HepG2 (cell line): ENCODE measurements around the gene COL18A1. TPM values are rescaled to one million over a fixed set of nuclear protein-coding genes. Genes with fewer than 3 reads are reported as not detected.

ENCODE experiments used
- AHR ChIP-seq: IDR thresholded peaks from 2 replicates; pipeline ENCODE4 v1.6.1; 2018; ENCODE audit warnings: missing genetic modification reagents, missing compliant biosample characterization
- LBX2 ChIP-seq: sonication (generic); formaldehyde crosslinking; IDR thresholded peaks from 2 replicates; pipeline ENCODE4 v1.5.0; 2020; ENCODE audit warnings: missing genetic modification reagents, mild to moderate bottlenecking, borderline replicate concordance
- MLXIP ChIP-seq: sonication (generic); formaldehyde crosslinking; IDR thresholded peaks from 2 replicates; pipeline ENCODE4 v1.9.0; 2021; ENCODE audit warnings: missing genetic modification reagents, borderline replicate concordance
- ONECUT2 ChIP-seq: sonication (generic); formaldehyde crosslinking; IDR thresholded peaks from 2 replicates; pipeline ENCODE4 v1.4.0; 2020; ENCODE audit warnings: missing genetic modification reagents
- ZNF281 ChIP-seq: sonication (generic); formaldehyde crosslinking; IDR thresholded peaks from 2 replicates; pipeline ENCODE4 v1.4.0; 2020; ENCODE audit warnings: missing genetic modification reagents, borderline replicate concordance
- ZNF574 ChIP-seq: sonication (generic); formaldehyde crosslinking; IDR thresholded peaks from 2 replicates; pipeline ENCODE4 v1.4.0; 2020; ENCODE audit warnings: missing genetic modification reagents
- ZNF609 ChIP-seq: sonication (generic); formaldehyde crosslinking; IDR thresholded peaks from 2 replicates; pipeline ENCODE4 v1.4.0; 2020; ENCODE audit warnings: mild to moderate bottlenecking, missing genetic modification reagents, borderline replicate concordance
- polyA plus RNA-seq, 8 experiments: library from polyadenylated mRNA; depleted of rRNA in 3 of 8; stranded (reverse) in 7 of 8; unstranded in 1 of 8; fragments of >200 nt; fragmentation: Illumina TruSeq in 4 of 8; extraction: Trizol in 4 of 8; gene quantifications; 2 replicates each; pipeline versions ENCODE4 v1.2.1 to v1.2.3, GENCODE V29; 2011 to 2016; ENCODE audit warnings: low read depth in 4 of 8, missing spikeins in 1 of 8, mixed read lengths in 1 of 8; ENCODE audit not compliant: insufficient read depth in 1 of 8
- total RNA-seq, 5 experiments: library from RNA; depleted of rRNA; stranded (reverse); fragments of >200 nt; fragmentation: Illumina TruSeq; extraction: Trizol; gene quantifications; 2 replicates each; pipeline ENCODE4 v1.2.3, GENCODE V29; 2016; ENCODE audit warnings: low read depth in 1 of 5
- TF ChIP-seq, protein P1 (sequence below): sonication (generic); formaldehyde crosslinking; IDR thresholded peaks from 2 replicates; pipeline ENCODE4 v1.5.0; 2020; ENCODE audit warnings: mild to moderate bottlenecking, missing genetic modification reagents

The COL18A1 gene
- total and polyA plus RNA-seq, 2 of the 13 experiments (the other 11 are each of a cell fraction or from before 2014, with no cell fraction given), result 79.0 to 102 TPM

- no peak for TF ChIP-seq ZNF281 (CRISPR knock-in tag)
- 0 out of 2 replicates have a peak, but pooled peaks have one; percentile 17 for TF ChIP-seq LBX2 (CRISPR knock-in tag)
- TF ChIP-seq ONECUT2 (CRISPR knock-in tag), result no peak
- peak; percentile 63; the same call in 1 of the 2 replicates for TF ChIP-seq ZNF609 (CRISPR knock-in tag)
- no peak for TF ChIP-seq MLXIP (CRISPR knock-in tag)
- TF ChIP-seq, protein P1, sequence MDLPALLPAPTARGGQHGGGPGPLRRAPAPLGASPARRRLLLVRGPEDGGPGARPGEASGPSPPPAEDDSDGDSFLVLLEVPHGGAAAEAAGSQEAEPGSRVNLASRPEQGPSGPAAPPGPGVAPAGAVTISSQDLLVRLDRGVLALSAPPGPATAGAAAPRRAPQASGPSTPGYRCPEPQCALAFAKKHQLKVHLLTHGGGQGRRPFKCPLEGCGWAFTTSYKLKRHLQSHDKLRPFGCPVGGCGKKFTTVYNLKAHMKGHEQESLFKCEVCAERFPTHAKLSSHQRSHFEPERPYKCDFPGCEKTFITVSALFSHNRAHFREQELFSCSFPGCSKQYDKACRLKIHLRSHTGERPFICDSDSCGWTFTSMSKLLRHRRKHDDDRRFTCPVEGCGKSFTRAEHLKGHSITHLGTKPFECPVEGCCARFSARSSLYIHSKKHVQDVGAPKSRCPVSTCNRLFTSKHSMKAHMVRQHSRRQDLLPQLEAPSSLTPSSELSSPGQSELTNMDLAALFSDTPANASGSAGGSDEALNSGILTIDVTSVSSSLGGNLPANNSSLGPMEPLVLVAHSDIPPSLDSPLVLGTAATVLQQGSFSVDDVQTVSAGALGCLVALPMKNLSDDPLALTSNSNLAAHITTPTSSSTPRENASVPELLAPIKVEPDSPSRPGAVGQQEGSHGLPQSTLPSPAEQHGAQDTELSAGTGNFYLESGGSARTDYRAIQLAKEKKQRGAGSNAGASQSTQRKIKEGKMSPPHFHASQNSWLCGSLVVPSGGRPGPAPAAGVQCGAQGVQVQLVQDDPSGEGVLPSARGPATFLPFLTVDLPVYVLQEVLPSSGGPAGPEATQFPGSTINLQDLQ (CRISPR knock-in tag), result no peak
- no peak; the same call in 1 of the 2 replicates for TF ChIP-seq AHR (CRISPR knock-in tag)
- no peak; the same call in 1 of the 2 replicates for TF ChIP-seq ZNF574
Observed at GRCh38 chr21:45410151-45410864, 5.3 kb downstream of the COL18A1 start (continued).
